Stomach (tissue), 9 donors: Measurements from ENCODE around the gene PSAP. TPM values are rescaled to one million over a fixed set of nuclear protein-coding genes. Genes with fewer than 3 reads are reported as not detected.
"Not testable (repeated sequence)": the region's sequence is repeated elsewhere in the genome, so short reads cannot be mapped to it uniquely, and the experiment has no call there.

Experiments used
- DNase-seq, 2 donors: peaks; one replicate each; pipeline versions ENCODE4 v3.0.0 to v3.0.0-alpha.2; 2013 to 2019
- H3K27ac ChIP-seq, 5 donors: fragments of 200-600 bp in 4 of 5; sonication (generic) in 4 of 5; one replicate each; pipeline ENCODE4 v1.5.1; 2013 to 2019; ENCODE audit warnings: mild to moderate bottlenecking in 1 of 5, moderate library complexity in 1 of 5
- H3K27me3 ChIP-seq, 3 donors: fragments of 200-600 bp; sonication (generic); one replicate each; pipeline ENCODE4 v1.5.1; 2017 to 2019; ENCODE audit warnings: mixed run types in 1 of 3
- H3K36me3 ChIP-seq, 4 donors: fragments of 200-600 bp; sonication (generic); 1 replicate in 3 of 4; 2 replicates in 1 of 4; pipeline ENCODE4 v1.5.1; 2016 to 2019
- H3K4me1 ChIP-seq, 4 donors: fragments of 200-600 bp; sonication (generic); one replicate each; pipeline ENCODE4 v1.5.1; 2016 to 2019
- H3K4me3 ChIP-seq, 4 donors: fragments of 200-600 bp; sonication (generic) in 3 of 4; one replicate each; pipeline ENCODE4 v1.5.1; 2016 to 2019; ENCODE audit warnings: mild to moderate bottlenecking in 1 of 4
- H3K9me3 ChIP-seq, 4 donors: fragments of 200-600 bp; sonication (generic); one replicate each; pipeline ENCODE4 v1.5.1; 2016 to 2019
- CTCF ChIP-seq, 7 experiments: fragments of 450-650 bp in 4 of 7; fragments of 200-600 bp in 3 of 7; sonication (generic) in 3 of 7; IDR thresholded peaks; one replicate each; pipeline ENCODE4 v1.5.1; 2016 to 2019; ENCODE audit warnings: antibody characterized with exemption in 7 of 7, control low read depth in 2 of 7, mild to moderate bottlenecking in 1 of 7
- EP300 ChIP-seq: sonication (generic); formaldehyde crosslinking; IDR thresholded peaks from one replicate; pipeline ENCODE4 v1.6.1; 2017; ENCODE audit warnings: antibody characterized with exemption
- POLR2A ChIP-seq, 4 donors: fragments of 450-650 bp; IDR thresholded peaks; one replicate each; pipeline ENCODE4 v1.6.1; 2016; ENCODE audit warnings: antibody characterized with exemption in 4 of 4, control low read depth in 2 of 4, mild to moderate bottlenecking in 1 of 4, moderate library complexity in 1 of 4
- POLR2AphosphoS5 ChIP-seq, 3 donors: sonication (generic); formaldehyde crosslinking; IDR thresholded peaks; one replicate each; pipeline ENCODE4 v1.6.1; 2016; ENCODE audit warnings: antibody characterized with exemption in 3 of 3
- WGBS, 5 donors: extraction: QIAGEN DNeasy Blood & Tissue Kit in 3 of 5; methylation state at CpG; one replicate each; pipeline versions ENCODE4 v1.1.5 to v1.1.7; 2013 to 2018; 5-methylcytosine and 5-hydroxymethylcytosine counted together
- intact Hi-C: fragments of 100-400 bp; cut with DNase I; formaldehyde crosslinking; loops from one replicate; pipeline ENCODE4 v1.15.1; 2023; ENCODE audit warnings: low total_unique reads
- polyA plus RNA-seq, 3 donors: library from polyadenylated mRNA; stranded (reverse); fragments of 200-250 nt; gene quantifications; one replicate each; pipeline ENCODE4 v1.2.3, GENCODE V29; 2013
- total RNA-seq, 5 donors: library from RNA; depleted of rRNA; stranded (reverse); fragments of >200 nt; gene quantifications; one replicate each; pipeline versions ENCODE4 v1.1.0 to v1.2.3, GENCODE V29; 2014 to 2016
- donor health status: healthy with polysubstance abuse.
- donor health status: Bipolar disorder and iron deficiency.
- donor health status: healthy.

PSAP gene
- total and polyA plus RNA-seq, 8 donors = 174 to 709 (median 413) TPM

GRCh38 chr10:71852355-71852937 is 1.4 kb upstream of the PSAP start:
- Histone ChIP-seq H3K4me1 (peaks cover 24 to 38% (median 32%) of the 10 kb centered on the region in 4 donors), H3K27me3 (no peaks in the 10 kb centered on the region), H3K9me3 (no peaks in the 10 kb centered on the region), H3K36me3 (no peaks in the 10 kb centered on the region), H3K27ac (peak overlapping the region; percentile 65 to 98 (median 96)), H3K4me3 (no peak overlapping the region)
- no peak for TF ChIP-seq POLR2A (IDR thresholded peaks at IDR 0.05)
- intact Hi-C loops = no loop called here
- WGBS, 5 donors = 73 to 82% (median 77%) methylated on average over 8 to 11 of the region's 11 CpGs
- peak; percentile 64 to 73 for DNase-seq

- H3K27me3 ChIP-seq, H3K9me3 ChIP-seq, intact Hi-C loops, DNase-seq, H3K36me3 ChIP-seq: not testable (repeated sequence)
- H3K4me3 ChIP-seq = peak overlapping the region; percentile 67 to 91 (median 82)
- 41 to 53% (median 47%) methylated on average over 20 of the region's 20 CpGs for whole genome bisulfite sequencing, 5 donors
- peaks cover 28 to 47% (median 40%) of the 10 kb centered on the region in 4 donors for H3K4me1 ChIP-seq
- peak overlapping the region; percentile 80 to 98 (median 96) for H3K27ac ChIP-seq
Measured at GRCh38 chr10:71851465-71852095, 529 bp upstream of the PSAP start.

GRCh38 chr10:71850021-71850742 is 869 bp downstream of the PSAP start:
- no peaks in the 10 kb centered on the region for H3K36me3 ChIP-seq
- intact Hi-C loops = no loop called here
- peaks cover 39 to 61% (median 52%) of the 10 kb centered on the region in 4 donors for H3K4me1 ChIP-seq
- no peaks in the 10 kb centered on the region for H3K27me3 ChIP-seq
- TF ChIP-seq CTCF (IDR thresholded peaks at IDR 0.05) (no peak), POLR2AphosphoS5 (IDR thresholded peaks at IDR 0.05) (no peak), EP300 (no peak), POLR2A (IDR thresholded peaks at IDR 0.05) (no peak)
- peak overlapping the region; percentile 67 to 91 (median 82) for H3K4me3 ChIP-seq
- H3K9me3 ChIP-seq = no peaks in the 10 kb centered on the region
- DNase-seq = no peak
- peak overlapping the region; percentile 91 to 98 (median 96) for H3K27ac ChIP-seq
- 3 to 5% (median 3%) methylated on average over 13 of the region's 13 CpGs for WGBS, 5 donors

GRCh38 chr10:71849461-71849908 is 1.6 kb downstream of the PSAP start:
- DNase-seq = no peak
- H3K27ac ChIP-seq = peak overlapping the region in 3 of 5 donors; percentile 95 to 98 (median 96)
- intact Hi-C loops = no loop called here

More at GRCh38 chr10:71849461-71849908, 1.6 kb downstream of the PSAP start:
- H3K4me3 ChIP-seq = peak overlapping the region; percentile 67 to 91 (median 82)
- no peaks in the 10 kb centered on the region for H3K27me3 ChIP-seq
- no peaks in the 10 kb centered on the region for H3K36me3 ChIP-seq
- H3K4me1 ChIP-seq = peaks cover 39 to 68% (median 57%) of the 10 kb centered on the region in 4 donors
- H3K9me3 ChIP-seq = no peaks in the 10 kb centered on the region
- TF ChIP-seq POLR2AphosphoS5 (IDR thresholded peaks at IDR 0.05) (no peak), POLR2A (IDR thresholded peaks at IDR 0.05) (no peak), EP300 (no peak), CTCF (IDR thresholded peaks at IDR 0.05) (no peak)
- 82 to 91% (median 88%) methylated on average over 17 of the region's 17 CpGs for WGBS, 5 donors
